Measurements from ENCODE around the gene PJA2.

The PJA2 gene

DNA sequence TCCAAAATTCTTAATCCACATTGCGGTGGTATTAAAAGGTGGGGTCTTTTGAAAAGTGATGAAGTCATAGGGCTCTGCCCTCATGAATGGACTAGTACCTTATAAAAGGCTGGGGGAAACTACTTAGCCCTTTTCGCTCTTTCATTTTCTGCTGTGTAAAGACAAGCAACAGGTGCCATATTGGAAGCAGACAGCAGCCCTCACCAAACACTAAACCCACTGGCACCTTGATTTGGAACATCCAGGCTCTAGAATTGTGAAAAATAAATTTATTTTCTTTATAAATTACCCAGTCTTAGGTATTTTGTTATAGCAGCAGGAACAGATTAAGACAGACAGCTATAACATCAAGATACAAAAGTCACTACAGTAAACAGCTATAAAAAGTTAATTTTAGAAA is 12.8 kb downstream of the PJA2 start:
- DNase-seq (ENCODE audit: low read depth): no peak

DNA sequence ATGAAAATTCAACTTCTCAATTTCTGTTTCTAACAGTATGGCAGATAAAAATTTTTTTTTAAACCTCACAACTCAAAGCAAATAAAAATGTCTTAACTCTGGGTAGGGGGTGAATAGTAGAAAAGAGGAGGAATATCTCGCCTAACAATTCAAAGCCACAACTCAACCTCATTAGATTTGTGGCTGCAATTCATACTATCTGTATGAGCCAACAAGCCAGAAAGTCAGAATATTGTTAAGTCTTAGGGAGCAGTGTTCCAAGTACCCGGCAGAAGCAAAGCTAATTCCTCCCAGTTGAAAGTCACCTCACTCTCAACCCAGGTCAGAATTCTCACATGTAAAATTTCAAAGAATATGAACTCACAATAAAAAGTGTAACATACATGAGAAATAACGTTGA is 15.0 kb downstream of the PJA2 start:
- H3K4me3 ChIP-seq (ENCODE audit: control insufficient read depth, low read depth, low read length): no peak overlapping the region
- no peak for DNase-seq (ENCODE audit: low read depth)
- TF ChIP-seq, protein P1, sequence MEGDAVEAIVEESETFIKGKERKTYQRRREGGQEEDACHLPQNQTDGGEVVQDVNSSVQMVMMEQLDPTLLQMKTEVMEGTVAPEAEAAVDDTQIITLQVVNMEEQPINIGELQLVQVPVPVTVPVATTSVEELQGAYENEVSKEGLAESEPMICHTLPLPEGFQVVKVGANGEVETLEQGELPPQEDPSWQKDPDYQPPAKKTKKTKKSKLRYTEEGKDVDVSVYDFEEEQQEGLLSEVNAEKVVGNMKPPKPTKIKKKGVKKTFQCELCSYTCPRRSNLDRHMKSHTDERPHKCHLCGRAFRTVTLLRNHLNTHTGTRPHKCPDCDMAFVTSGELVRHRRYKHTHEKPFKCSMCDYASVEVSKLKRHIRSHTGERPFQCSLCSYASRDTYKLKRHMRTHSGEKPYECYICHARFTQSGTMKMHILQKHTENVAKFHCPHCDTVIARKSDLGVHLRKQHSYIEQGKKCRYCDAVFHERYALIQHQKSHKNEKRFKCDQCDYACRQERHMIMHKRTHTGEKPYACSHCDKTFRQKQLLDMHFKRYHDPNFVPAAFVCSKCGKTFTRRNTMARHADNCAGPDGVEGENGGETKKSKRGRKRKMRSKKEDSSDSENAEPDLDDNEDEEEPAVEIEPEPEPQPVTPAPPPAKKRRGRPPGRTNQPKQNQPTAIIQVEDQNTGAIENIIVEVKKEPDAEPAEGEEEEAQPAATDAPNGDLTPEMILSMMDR (conservative IDR thresholded peaks at IDR 0.05; ENCODE audit: control insufficient read depth, insufficient read depth, low read depth, low read length): no peak

More for the DNA sequence above, 12.8 kb downstream of the PJA2 start:
- TF ChIP-seq, protein P1 (conservative IDR thresholded peaks at IDR 0.05; ENCODE audit: control insufficient read depth, insufficient read depth, low read depth, low read length): no peak
- no peak overlapping the region for H3K4me3 ChIP-seq (ENCODE audit: control insufficient read depth, low read depth, low read length)

DNA sequence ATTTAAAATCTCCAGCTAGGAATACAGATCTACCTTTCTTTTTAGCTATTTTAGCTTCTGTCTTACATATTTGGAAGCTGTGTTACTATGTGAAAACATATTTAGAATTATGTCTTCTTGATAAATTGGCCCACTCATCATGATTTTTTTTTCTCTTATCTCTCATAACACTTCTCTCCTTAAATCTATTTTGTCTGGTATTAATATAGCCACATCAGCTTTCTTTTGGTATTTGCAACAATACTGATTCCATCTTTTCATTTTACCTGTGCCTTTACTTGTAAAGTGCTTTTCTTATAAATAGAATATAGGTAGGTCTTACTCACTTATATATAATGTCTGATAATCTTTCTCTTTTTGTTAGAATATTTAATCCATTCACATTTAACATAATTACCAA is 19.6 kb downstream of the PJA2 start:
- TF ChIP-seq, protein P1 (conservative IDR thresholded peaks at IDR 0.05; ENCODE audit: control insufficient read depth, insufficient read depth, low read depth, low read length): no peak
- DNase-seq (ENCODE audit: low read depth): no peak
- H3K4me3 ChIP-seq (ENCODE audit: control insufficient read depth, low read depth, low read length): no peak overlapping the region

DNA sequence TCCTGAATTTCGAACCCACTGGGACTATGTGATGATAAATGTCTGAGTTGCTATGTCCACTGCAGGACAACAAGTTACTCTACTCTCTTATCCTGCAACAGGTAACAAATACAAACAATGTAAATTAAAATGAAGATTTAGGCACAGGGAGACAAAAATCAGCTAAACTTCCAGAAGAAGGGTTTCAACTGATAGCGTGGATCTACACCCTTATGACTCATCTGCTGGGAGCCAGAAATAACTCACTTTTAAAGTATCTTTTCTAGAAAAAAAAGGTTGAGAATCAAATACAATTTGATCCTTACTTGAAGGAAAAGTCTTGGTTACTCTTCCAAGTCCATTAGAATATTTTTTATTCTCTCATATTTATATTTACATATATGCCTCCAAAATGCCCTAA is 21.4 kb downstream of the PJA2 start:
- no peak overlapping the region for H3K4me3 ChIP-seq (ENCODE audit: control insufficient read depth, low read depth, low read length)
- TF ChIP-seq, protein P1 (conservative IDR thresholded peaks at IDR 0.05; ENCODE audit: control insufficient read depth, insufficient read depth, low read depth, low read length): no peak
- DNase-seq (ENCODE audit: low read depth): peak; percentile 42

DNA sequence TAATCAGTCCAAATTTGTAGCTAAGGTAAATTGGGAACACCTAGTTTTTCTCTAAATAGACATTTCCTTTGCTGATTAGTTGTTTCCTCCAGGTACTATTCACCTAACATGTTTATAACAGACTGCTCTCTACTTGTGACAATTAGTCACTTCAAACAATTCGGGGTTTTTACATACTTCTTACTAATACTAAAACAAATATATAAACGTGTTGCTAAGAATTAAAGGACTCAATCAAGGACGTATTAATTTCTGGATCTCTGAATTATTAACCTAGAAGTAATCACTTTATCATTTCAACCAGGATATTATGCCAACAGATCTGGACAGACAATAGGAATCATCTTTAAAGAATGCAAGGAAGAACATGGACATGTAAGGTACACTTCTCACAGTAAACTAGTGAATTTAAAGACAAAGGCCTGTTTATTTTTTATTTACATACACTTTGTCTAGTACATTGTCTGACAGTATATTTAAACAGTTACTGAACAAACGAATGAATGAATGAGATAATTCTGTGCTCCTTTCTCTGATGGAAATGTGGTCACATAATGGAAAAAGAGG is 22.3 kb downstream of the PJA2 start:
- TF ChIP-seq, protein P1 (conservative IDR thresholded peaks at IDR 0.05; ENCODE audit: control insufficient read depth, insufficient read depth, low read depth, low read length): no peak
- H3K4me3 ChIP-seq (ENCODE audit: control insufficient read depth, low read depth, low read length): no peak overlapping the region
- no peak for DNase-seq (ENCODE audit: low read depth)

DNA sequence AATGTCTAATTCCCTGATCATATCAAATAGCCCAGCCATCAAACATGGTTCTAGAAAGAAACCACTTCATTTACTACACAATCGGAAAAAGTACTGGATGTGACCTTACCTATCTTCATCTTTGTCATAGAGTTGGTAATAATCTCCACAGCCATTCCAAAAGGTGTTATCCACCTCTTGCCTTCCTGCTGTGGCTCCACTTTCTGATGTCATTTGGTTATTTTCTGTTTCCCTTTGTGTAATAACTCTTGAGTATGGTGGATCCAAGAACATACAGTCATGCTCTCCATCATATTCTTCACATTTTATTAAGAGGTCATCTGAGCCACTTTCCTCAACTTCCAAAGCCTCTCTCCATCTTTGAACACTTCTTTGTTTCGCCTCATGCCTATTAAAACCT is 31.7 kb downstream of the PJA2 start:
- TF ChIP-seq, protein P1 (conservative IDR thresholded peaks at IDR 0.05; ENCODE audit: control insufficient read depth, insufficient read depth, low read depth, low read length): no peak
- H3K4me3 ChIP-seq (ENCODE audit: control insufficient read depth, low read depth, low read length): no peak overlapping the region
- no peak for DNase-seq (ENCODE audit: low read depth)

DNA sequence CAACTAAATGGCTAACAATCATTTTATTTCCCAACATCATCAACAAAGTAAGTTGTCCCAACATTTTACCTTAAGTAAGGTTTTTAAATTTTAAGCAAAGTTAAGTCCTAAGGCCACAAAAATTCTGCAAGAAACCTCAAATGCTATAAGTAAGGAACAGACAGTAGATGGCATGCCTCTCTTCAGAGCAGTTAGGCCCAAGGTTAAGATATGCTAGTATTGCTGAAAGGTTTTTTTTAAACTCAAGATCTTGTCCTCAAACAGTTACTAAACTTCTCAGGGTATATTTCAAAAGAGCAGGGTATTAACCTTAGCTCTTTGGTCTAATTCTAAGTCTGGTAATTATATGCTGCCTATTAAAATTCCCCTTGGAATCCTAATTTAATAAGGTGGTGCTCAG is 35.1 kb downstream of the PJA2 start:
- no peak overlapping the region for H3K4me3 ChIP-seq (ENCODE audit: control insufficient read depth, low read depth, low read length)
- TF ChIP-seq, protein P1 (conservative IDR thresholded peaks at IDR 0.05; ENCODE audit: control insufficient read depth, insufficient read depth, low read depth, low read length): peak; percentile 14
- peak; percentile 17 for DNase-seq (ENCODE audit: low read depth)

All from fibroblast of mammary gland (primary cell).